ENCODE measurements around the gene TMEM263.

The TMEM263 gene

GRCh38 chr12:106978035-106978800 lies 22.5 kb downstream of the TMEM263 start:
- H3K4me3 ChIP-seq (ENCODE audit: low read length), result no peak overlapping the region
- H2AFZ ChIP-seq (ENCODE audit: low read depth, low read length), result no peak overlapping the region
- H3K4me2 ChIP-seq (ENCODE audit: low read length), result no peak overlapping the region
- no peak overlapping the region for H3K27ac ChIP-seq (ENCODE audit: low read length)
- no peak overlapping the region for H3K9ac ChIP-seq (ENCODE audit: low read length)
- peaks cover 10% of the 10 kb centered on the region for H3K4me1 ChIP-seq (ENCODE audit: low read length)
- peaks cover 3% of the 10 kb centered on the region for H3K36me3 ChIP-seq (replicated peaks; ENCODE audit: low read depth, low read length)
- no peaks in the 10 kb centered on the region for H3K27me3 ChIP-seq (ENCODE audit: low read depth, low read length)
- H4K20me1 ChIP-seq (ENCODE audit: insufficient read depth, low read length), result peaks cover 5% of the 10 kb centered on the region; the same call in 1 of the 2 replicates
- no peaks in the 10 kb centered on the region for H3K9me3 ChIP-seq (ENCODE audit: insufficient read depth, low read length)
- no peak for TF ChIP-seq EZH2phosphoT487 (IDR thresholded peaks at IDR 0.05; ENCODE audit: low read depth)
- TF ChIP-seq CTCF (IDR thresholded peaks at IDR 0.05; ENCODE audit: low read depth, low read length), result no peak
- H3K79me2 ChIP-seq (ENCODE audit: low read length), result no peaks in the 10 kb centered on the region

- TF ChIP-seq EZH2phosphoT487 (IDR thresholded peaks at IDR 0.05; ENCODE audit: low read depth) (no peak), CTCF (IDR thresholded peaks at IDR 0.05; ENCODE audit: low read depth, low read length) (no peak)
- H3K79me2 ChIP-seq (ENCODE audit: low read length), result 0 out of 2 replicates have a peak, but pooled peaks cover 5% of the 10 kb centered on the region
- no peak overlapping the region for H3K27ac ChIP-seq (ENCODE audit: low read length)
- H3K4me1 ChIP-seq (ENCODE audit: low read length), result peaks cover 2% of the 10 kb centered on the region; the same call in 1 of the 2 replicates
- H3K4me3 ChIP-seq (ENCODE audit: low read length), result no peak overlapping the region
- no peaks in the 10 kb centered on the region for H4K20me1 ChIP-seq (ENCODE audit: insufficient read depth, low read length)
- no peak overlapping the region for H3K4me2 ChIP-seq (ENCODE audit: low read length)
- H3K27me3 ChIP-seq (ENCODE audit: low read depth, low read length), result no peaks in the 10 kb centered on the region
- no peaks in the 10 kb centered on the region for H3K9me3 ChIP-seq (ENCODE audit: insufficient read depth, low read length)
- no peak overlapping the region for H2AFZ ChIP-seq (ENCODE audit: low read depth, low read length)
- H3K9ac ChIP-seq (ENCODE audit: low read length), result no peak overlapping the region
- H3K36me3 ChIP-seq (replicated peaks; ENCODE audit: low read depth, low read length), result peaks cover 21% of the 10 kb centered on the region
These were observed 25.2 kb downstream of the TMEM263 start for GRCh38 chr12:106980944-106981343.

- Histone ChIP-seq H3K4me2 (ENCODE audit: low read length) (no peak overlapping the region), H3K4me1 (ENCODE audit: low read length) (peaks cover 7% of the 10 kb centered on the region; the same call in 1 of the 2 replicates), H3K27ac (ENCODE audit: low read length) (no peak overlapping the region), H4K20me1 (ENCODE audit: insufficient read depth, low read length) (no peaks in the 10 kb centered on the region), H3K27me3 (ENCODE audit: low read depth, low read length) (no peaks in the 10 kb centered on the region), H3K9ac (ENCODE audit: low read length) (no peak overlapping the region), H3K79me2 (ENCODE audit: low read length) (0 out of 2 replicates have a peak, but pooled peaks cover 7% of the 10 kb centered on the region), H2AFZ (ENCODE audit: low read depth, low read length) (no peak overlapping the region), H3K4me3 (ENCODE audit: low read length) (no peak overlapping the region), H3K9me3 (ENCODE audit: insufficient read depth, low read length) (no peaks in the 10 kb centered on the region), H3K36me3 (replicated peaks; ENCODE audit: low read depth, low read length) (peaks cover 21% of the 10 kb centered on the region)
- TF ChIP-seq EZH2phosphoT487 (IDR thresholded peaks at IDR 0.05; ENCODE audit: low read depth) (no peak), CTCF (IDR thresholded peaks at IDR 0.05; ENCODE audit: low read depth, low read length) (no peak)
These were observed 26.1 kb downstream of the TMEM263 start for GRCh38 chr12:106981788-106982187.

- TF ChIP-seq CTCF (IDR thresholded peaks at IDR 0.05; ENCODE audit: low read depth, low read length) (no peak), EZH2phosphoT487 (IDR thresholded peaks at IDR 0.05; ENCODE audit: low read depth) (no peak)
- Histone ChIP-seq H3K9ac (ENCODE audit: low read length) (no peak overlapping the region), H4K20me1 (ENCODE audit: insufficient read depth, low read length) (no peaks in the 10 kb centered on the region), H3K79me2 (ENCODE audit: low read length) (0 out of 2 replicates have a peak, but pooled peaks cover 7% of the 10 kb centered on the region), H3K4me3 (ENCODE audit: low read length) (no peak overlapping the region), H3K4me2 (ENCODE audit: low read length) (no peak overlapping the region), H3K4me1 (ENCODE audit: low read length) (peaks cover 7% of the 10 kb centered on the region; the same call in 1 of the 2 replicates), H3K9me3 (ENCODE audit: insufficient read depth, low read length) (no peaks in the 10 kb centered on the region), H2AFZ (ENCODE audit: low read depth, low read length) (no peak overlapping the region), H3K36me3 (replicated peaks; ENCODE audit: low read depth, low read length) (peaks cover 21% of the 10 kb centered on the region), H3K27ac (ENCODE audit: low read length) (no peak overlapping the region), H3K27me3 (ENCODE audit: low read depth, low read length) (no peaks in the 10 kb centered on the region)
These were observed 26.5 kb downstream of the TMEM263 start for GRCh38 chr12:106982229-106982628.
